CD4-positive, alpha-beta T cell treated with Interleukin-15 for 1 hour (primary cell): ENCODE results near the gene BDH1.
"Not testable (repeated sequence)": the region's sequence is repeated elsewhere in the genome, so short reads cannot be mapped to it uniquely, and the experiment has no call there.

Experiments
- DNase-seq: peaks from one replicate; pipeline ENCODE4 v3.0.0-alpha.2; 2020

The BDH1 gene

DNA sequence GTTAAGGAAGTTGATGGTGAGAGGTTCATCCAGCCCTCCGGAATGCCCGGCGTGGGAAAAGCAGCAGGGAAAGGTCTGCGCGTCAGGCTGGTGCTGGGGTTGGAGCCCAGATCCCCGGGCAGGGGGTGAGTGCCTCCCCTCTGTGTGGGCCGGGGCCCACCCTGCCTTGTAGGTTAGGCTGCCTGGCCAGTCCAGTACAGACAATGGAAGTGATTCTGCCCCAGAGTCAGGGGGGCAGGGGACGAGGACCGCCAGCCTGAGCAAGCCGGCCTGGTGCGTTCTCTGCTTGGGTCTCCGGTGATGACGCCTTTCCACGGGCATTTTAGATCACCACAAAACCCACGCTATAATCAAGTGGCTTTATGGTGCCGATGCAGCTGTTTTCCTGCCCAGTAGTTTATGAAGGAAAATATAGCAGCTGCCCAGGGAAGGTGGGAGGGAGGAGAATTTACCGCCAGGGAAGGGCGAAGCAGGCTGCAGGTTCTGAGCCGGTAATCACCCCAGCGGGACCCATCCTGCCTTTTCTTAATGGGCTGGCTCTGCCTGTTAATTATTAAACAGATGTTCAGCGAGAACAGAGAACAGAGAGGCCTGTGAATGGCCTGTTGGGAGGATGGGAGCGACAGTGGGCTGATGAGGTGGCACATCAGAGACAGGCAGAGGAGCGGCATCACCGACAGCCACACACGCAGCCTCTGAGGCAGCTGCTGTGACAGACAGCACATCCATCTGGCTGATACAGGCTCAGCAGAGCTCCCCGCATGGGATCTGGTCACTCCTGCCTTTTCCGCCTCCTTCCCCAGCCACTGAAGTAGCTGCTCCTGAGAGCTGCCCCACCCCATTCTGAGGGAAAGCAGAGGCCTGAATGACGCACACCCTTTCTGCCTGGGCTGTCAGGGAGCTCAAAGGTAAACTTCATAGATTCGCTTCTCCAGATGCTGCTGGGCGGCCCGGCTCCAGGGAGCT, 35.2 kb downstream of the BDH1 start:
- DNase-seq: no peak

DNA sequence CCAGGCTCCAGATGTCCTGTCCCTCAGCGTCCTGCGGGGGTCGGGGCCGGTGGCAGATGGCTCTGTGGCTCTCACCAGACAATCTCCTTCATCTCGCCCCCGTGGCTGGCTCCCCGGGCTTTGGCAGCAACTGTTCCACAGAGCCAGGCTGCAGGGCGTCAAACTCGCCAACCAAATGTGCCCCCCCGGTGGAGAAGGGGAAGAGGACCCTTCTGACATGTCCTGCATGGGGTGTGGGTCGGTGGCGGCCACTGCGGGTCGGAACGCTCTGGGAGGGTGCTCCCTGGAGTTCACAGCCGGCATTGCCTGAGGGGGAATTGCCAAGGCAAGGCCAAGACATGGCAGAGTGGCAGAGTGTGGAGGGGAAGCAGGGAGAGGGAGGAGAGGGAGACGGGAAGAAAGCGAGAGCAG, 36.0 kb downstream of the BDH1 start:
- DNase-seq: no peak

DNA sequence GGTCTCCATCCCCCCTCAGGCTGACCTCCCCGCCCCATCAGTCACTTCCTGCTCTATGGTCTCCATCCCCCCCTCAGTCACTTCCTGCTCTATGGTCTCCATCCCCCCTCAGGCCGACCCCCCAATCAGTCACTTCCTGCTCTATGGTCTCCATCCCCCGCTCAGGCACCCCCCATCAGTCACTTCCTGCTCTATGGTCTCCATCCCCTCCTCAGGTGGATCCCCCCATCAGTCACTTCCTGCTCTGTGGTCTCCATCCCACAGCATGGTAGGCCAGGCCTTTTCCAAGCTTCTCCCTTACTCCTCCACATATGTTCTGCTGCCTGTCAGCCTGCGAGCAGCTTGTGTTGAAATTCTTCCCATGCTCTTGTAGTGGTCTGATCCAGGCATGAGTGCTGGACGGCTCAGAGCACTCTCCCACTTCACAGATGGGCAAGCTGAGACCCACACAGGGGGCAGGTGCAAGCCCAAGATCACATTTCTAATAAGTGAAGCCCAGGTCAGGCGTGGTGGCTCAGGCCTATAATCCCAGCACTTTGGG, 36.8 kb downstream of the BDH1 start:
- no peak for DNase-seq

DNA sequence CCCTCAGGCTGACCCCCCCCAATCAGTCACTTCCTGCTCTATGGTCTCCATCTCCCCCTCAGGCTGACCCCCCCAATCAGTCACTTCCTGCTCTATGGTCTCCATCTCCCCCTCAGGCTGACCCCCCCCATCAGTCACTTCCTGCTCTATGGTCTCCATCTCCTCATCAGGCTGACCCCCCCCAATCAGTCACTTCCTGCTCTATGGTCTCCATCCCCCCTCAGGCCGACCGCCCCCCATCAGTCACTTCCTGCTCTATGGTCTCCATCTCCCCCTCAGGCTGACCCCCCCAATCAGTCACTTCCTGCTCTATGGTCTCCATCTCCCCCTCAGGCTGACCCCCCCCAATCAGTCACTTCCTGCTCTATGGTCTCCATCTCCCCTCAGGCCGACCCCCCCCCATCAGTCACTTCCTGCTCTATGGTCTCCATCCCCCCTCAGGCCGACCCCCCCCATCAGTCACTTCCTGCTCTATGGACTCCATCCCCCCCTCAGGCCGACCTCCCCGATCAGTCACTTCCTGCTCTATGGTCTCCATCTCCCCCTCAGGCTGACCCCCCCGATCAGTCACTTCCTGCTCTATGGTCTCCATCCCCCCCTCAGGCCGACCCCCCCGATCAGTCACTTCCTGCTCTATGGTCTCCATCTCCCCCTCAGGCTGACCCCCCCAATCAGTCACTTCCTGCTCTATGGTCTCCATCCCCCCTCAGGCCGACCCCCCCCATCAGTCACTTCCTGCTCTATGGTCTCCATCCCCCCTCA, 37.7 kb downstream of the BDH1 start:
- DNase-seq: not testable (repeated sequence)

DNA sequence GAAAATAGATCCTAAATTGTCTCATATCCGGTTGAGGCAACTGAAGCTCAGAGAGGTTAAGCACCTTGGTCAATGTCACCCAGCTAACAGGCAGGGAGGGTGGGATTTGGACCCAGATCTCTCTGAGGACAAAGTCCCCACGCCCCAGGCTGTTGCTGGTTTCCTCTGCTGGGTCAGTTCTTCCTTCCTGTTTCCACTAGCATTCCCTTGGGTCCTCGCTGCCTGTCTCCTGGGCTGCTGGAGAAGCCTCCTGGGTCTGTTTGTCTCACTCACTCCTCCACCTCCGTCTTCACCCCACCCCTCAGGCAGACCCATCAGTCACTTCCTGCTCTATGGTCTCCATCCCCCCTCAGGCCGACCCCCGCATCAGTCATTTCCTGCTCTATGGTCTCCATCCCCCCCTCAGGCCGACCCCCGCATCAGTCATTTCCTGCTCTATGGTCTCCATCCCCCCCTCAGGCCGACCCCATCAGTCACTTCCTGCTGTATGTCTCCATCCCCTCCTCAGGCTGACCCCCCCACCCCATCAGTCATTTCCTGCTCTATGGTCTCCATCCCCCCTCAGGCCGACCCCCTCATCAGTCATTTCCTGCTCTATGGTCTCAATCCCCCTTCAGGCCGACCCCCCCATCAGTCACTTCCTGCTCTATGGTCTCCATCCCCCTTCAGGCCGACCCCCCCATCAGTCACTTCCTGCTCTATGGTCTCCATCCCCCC, 38.7 kb downstream of the BDH1 start:
- peak; percentile 32 for DNase-seq

DNA sequence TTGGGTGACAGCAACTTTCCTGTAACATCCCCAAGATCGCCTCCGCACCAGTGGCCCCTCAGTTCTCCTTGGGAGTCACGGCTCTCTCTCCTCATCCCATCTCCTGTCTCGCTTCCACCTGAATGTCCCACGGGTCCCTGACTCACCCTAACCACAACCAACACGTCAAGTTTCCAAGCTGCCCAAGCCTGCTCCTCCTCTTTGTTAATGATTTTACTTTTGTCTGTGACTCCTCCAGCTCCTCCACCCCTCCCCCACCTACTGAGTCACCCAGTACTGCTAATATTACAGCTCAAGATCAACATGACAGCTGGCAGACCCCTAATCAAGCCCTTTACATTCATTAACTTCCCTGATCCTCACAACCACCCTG, 39.3 kb downstream of the BDH1 start:
- DNase-seq: no peak

DNA sequence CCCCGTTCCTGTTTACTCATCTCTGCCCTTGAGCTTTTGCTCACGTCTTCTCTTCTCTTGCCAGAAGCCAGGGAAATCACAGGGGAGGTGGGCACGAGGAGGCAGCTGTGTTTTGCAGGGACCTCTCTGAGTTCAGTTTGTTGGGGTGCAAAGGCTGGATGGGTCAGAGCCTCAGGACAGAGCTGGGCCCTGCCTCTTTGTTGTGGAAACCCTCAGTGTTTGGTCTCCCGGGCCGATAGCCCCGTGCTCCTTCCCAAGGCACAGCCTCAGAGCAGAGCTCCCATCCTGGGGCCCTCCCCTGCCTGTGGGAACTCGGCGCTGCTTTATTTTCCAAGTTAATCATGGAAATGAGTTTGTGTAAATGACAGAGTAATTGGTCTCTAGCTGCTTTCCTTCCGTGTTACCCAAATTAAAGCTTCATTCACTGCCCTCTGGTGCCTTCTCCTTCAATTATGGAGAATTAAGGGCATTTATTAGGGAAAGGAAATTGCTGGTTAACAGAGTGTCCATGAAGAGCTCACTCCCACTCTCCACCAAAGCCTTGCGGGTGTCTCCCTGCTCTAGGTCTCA, 40.9 kb downstream of the BDH1 start:
- no peak for DNase-seq

DNA sequence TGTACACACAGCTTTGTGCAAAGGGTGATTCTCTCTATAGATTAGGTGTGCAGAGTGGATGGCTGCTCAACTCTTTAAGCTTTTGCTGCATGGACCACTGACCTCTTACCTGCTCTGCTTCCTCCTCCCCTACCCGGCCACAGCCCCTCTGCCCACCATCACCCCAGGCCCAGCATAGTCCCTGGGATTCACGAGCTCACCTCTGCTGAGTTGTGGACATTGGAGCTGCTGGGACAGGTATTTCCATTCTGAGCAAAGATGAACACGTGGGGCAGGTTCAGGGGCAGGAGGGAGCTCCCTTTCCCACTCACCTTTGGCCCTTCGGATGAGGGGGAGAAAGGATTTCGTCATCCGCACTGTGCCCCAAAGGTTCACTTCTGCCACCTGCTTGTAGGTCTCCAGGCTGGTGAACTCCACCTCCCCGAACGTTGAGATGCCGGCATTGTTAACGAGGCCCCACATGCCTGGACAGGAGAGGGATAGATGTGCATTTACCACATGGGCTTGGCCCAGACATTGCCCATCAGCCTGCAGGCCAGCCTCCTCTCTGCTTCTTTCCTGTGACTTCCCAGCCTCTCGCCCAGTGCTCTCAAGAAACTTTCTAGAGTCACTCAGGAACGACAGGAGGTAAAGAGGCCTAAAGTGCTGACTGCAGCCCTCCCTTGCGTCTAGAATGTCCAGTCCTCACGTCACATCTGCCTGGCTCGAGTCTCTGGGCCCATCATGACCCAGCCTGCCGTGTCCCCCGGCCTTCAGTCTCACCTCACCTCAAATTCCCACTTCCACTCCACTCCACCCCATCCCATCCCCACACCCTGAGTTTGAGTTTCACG, 41.6 kb downstream of the BDH1 start:
- DNase-seq: no peak

DNA sequence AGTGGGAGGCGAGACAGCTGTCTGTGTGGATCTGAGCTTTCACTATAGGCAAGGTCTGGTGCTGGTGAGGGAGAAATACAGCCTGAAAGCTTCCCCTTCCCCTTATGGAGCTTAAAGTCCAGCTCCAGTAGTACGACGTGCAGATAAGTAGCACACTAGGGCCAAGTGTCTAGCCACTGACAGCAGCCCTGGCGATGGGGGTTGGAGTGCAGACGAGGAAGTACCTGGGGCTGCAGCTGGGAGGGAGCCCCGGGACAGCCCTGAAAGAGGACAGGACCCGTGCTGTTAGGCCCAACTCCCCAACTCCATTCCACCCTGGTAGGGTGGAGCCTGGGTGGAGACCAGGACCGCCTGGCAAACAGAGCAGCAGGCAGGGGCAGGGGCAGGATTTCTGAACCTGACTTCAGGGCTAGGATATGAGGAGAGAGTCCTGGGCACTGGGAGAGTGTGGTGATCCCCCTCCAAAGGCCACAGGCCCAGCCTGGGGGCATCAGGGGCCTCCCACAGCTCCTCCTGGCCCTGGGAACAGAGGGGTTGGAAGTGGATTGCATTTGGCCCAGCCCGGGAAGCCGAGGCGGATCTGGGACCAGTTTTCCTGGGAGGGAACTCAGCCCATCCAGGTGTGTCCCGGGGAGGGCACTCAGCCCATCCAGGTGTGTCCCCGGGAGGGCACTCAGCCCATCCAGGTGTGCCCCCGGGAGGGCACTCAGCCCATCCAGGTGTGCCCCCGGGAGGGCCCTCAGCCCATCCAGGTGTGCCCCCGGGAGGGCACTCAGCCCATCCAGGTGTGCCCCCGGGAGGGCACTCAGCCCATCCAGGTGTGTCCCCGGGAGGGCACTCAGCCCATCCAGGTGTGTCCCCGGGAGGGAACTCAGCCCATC, 42.8 kb downstream of the BDH1 start:
- DNase-seq: no peak

DNA sequence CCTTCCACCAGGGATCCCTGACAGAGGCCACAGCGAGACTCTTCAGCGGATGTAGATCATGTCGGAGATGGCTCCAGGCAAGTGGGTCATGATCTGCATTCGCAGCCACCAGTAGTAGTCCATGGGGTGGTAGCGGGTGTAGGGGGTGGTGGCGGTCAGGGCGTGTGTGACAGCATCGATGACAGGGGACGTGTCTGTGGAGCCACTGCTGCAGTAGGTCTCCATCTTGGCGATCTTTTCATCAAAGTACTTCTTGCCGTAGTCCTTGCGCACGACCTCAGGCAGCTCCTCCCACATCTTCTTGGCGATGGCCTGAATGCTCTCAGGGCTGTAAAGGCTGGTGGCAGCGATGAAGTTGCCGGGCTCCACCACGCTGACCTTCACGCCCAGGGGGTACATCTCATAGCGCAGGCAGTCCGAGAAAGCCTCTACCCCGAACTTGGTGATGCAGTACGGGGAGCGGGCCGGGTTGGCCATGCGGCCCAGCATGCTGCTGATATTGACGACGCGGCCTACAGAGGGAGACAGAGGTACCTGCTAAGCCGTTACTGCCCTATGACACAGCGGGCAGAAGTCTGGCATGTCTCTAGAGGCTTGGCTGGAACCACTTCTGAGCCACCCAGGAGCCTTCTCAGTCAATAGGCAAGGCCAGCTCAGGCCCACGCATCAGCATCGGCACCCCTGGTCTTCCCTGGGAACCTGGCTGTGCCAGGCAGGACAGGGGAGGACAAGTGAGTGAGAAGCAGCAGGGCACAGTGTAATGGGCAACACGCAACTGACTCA, 43.7 kb downstream of the BDH1 start:
- no peak for DNase-seq

DNA sequence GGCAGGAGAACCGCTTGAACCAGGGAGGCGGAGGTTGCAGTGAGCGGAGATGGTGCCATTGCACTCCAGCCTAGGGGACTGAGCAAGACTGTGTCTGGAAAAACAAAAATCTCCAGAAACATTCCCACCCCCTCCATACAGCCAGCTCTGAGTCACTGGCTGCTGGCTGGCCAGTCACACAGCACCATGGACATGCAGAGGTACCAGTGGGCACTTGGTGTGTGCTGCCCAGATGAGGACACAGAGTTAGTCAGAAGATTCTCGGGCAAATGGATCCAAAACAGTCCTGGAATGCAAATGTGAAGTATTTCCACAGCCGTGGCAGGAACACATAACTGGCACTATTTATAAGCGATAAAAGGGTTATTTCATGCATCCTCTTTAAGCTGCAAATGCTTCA, 44.6 kb downstream of the BDH1 start:
- no peak for DNase-seq

DNA sequence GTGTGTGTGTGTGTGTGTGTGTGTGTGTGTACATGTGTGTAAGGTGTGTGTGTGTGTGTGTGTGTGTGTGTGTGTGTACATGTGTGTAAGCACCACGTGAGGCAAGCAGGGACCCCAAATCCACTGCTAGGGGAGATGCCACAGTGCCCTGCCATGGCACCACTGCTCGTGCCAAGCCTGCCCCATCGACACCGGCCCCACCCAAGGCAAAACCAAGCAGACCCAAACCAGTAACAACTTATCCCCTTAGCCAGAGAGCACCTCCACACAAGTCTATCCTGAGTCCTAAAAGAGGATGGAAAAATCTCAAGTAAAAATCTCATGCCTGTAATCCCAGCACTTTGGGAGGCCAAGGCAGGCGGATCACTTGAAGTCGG, 45.1 kb downstream of the BDH1 start:
- DNase-seq: no peak

DNA sequence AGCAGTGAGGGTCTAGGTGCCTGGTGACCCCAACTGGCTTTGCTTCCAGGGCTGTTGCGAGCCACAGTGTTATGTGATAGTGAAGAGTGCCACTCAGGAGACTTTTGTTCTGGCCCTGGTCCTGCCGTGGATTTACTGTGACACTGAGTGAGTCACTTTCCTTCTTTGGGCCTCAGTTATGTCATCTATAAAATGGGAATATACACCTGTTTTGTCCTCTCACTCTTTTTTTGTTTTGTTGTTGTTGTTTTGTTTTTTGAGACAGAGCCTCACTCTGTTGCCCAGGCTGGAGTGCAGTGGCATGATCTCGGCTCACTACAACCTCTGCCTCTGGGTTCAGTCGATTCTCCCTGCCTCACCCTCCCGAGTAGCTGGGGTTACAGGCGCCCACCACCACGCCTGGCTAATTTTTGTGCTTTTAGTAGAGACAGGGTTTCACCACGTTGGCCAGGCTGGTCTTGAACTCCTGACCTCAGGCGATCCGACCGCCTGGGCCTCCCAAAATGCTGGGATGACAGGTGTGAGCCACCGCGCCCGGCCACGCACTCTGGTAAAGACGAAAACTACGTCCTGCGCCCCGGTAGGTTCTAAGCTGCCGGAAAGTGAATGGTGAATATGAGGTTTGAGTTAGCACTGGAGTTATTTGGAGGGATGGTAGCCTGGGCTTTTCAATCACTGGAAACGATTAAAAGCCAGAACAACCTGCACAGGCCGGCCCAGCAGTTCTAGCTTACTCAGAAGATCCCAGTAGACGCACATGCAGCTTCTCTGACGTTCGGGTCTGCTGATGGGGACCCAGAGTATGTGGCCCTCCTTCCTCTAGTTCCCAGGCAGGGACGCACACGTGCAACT, 46.6 kb downstream of the BDH1 start:
- no peak for DNase-seq

DNA sequence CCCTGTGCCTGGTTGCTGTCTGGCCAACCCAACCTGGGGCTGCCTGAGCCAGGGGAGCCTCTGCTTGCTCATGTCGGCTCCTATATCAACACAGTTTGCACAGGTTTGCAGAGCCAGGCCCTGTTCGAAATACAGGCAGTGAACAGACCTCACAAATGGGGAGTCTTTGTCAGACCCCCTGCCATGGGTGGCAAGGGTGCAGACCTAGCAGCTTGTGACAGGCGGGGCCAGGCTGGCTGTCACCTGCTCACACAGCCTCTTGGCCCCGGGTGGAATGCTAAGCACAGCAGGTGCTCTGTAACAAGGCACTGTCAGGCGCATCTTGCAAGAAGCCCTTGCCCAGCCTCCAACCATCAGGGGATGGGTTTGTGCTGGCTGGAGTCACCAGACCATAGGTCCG, 47.3 kb downstream of the BDH1 start:
- DNase-seq: no peak

DNA sequence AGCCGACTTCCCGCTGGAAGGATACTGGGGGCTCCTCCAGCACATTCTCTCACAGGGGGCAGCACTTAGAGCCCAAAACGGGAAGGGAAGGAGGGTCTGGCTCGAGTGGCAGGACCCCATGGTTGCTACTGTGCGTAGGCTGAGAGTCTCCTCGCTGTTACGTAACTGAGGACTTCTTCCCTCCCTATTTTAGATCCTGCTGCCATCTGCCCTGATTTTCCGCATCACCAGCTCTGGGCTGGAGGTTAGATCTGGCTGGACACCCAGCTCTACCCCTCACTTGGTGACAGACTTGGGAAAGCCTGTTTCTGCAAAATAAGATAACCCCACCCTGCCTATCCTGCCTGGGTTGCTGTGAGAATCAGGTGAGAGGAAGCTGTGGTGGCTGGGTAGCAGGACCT, 47.7 kb downstream of the BDH1 start:
- no peak for DNase-seq

DNA sequence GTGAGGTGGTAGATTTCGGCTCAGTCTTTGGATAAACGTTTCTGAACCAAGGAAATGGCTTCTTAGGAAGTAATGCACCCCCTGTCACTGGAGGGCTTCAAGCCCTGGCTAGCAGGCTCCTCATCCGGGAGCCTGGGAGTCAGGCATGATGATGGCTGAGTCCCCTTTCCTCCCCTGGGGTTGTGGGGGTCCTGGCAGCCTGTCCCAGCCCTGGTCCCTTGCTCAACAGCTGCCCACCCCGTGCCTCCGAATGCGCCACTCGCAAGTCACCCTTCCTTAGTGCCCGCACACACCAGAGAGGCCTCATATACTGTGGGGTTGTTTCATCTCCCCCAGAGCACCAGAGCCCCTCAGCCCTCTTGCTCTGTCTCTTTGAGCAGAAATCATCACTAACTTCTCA, 48.2 kb downstream of the BDH1 start:
- no peak for DNase-seq

DNA sequence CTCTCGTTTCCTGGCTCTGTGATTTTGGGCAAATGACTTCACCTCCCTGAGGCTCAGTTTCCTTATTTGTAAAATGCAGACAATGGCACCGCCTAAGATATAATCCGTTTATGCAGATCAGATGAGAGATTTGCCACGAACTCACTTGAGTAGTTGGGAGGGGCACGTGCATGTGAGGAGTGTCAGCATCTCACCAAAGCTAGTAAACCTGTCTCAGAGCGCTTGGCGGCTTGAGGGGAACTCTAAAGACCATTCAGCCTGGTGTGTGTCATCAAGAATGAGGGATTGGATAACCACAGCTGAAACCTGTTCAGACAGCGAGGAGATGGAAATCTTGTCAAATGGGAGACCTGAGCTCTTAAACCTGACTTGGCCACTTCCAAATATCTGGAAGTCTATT, 48.7 kb downstream of the BDH1 start:
- DNase-seq: no peak

DNA sequence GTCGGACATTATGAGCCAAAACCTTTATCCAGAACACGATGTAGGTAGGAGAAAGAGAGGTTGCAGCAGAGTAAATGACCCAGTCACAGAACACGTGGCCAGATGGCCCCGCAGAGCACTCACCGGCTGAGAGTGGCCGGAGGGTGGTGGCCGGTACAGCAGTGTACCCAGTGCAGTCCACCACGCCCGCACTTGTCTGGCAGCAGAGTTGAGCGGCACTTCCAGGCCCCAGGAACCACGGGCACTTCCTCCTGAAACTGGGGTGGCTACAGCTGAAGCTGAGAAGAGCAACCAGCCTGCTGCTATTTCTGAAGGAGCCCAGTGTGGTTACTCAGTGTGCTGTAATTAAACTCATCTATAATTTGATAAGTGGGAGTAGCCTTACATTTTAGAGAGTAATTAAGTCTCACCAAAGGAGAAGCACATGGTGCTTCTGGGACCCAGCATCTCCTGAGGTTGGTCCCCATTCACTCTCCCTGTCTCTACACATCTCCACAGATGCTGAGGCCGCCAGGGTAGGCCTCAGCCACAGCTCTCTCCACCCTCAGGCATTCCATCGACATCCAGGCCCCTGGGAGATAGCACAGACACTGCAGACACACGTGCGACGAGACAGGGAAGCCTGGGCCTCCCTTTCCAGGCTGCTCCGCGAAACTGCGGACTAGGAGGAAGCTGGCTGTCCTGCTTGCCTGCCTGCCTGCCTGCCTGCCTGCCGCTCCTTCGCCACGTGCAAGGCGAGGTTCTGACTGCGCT, 49.8 kb downstream of the BDH1 start:
- no peak for DNase-seq
